HepG2 (cell line): ENCODE data around the gene CHTF18. TPM values are rescaled to one million over a fixed set of nuclear protein-coding genes. Genes with fewer than 3 reads are reported as not detected.

Source experiments
- ATAC-seq: fragments of 200-7000 bp; cut with Tn5 transposase; 3 replicates; pipeline ENCODE4 v1.9.1; 2020; ENCODE audit warnings: mild to moderate bottlenecking, moderate library complexity
- BruUV-seq: library from RNA; stranded (reverse); fragments of 400-500 nt; replicated peaks from 2 replicates; lab custom pipeline; 2021; lab: Mats Ljungman, UMichigan
- CTCF ChIA-PET: fragments of 300-600 bp; formaldehyde crosslinking; extraction: SDS; loops from one replicate; lab custom pipeline; 2021; ENCODE audit warnings: low total read pairs, inconsistent platforms, low intra/inter-chr PET ratio; lab: Yijun Ruan, JAX
- POLR2A ChIA-PET: fragments of 350-600 bp; sonication (Branson Sonifier 250); formaldehyde crosslinking; loops from one replicate; lab custom pipeline; 2020; ENCODE audit warnings: antibody characterized with exemption, inconsistent platforms; lab: Yijun Ruan, JAX
- DNase-seq: peaks from one replicate; pipeline ENCODE4 v3.0.0-alpha.2; 2015; ENCODE audit warnings: low spot score
- FAIRE-seq: peaks from 3 replicates; lab custom pipeline; 2011; peaks lifted over from hg19 to GRCh38; lab: Jason Lieb, UNC
- H2AFZ ChIP-seq: one replicate; pipeline ENCODE4 v1.6.1; 2011; ENCODE audit warnings: low read length, inconsistent platforms
- H3K27ac ChIP-seq: fragments of 300-600 bp; 3 replicates; pipeline ENCODE4 v1.8.0; 2011; ENCODE audit warnings: mixed run types, mild to moderate bottlenecking, mixed read lengths, low read length, inconsistent platforms; ENCODE audit not compliant: insufficient read depth; ENCODE audit errors: extremely low read length
- H3K27me3 ChIP-seq, 2 experiments: fragments of 200-600 bp in 1 of 2; 2 replicates in 1 of 2; 3 replicates in 1 of 2; pipeline versions ENCODE4 v1.6.0 to v1.8.0; 2011; ENCODE audit warnings: low read length in 2 of 2, mild to moderate bottlenecking in 2 of 2, moderate library complexity in 2 of 2, inconsistent platforms in 1 of 2; ENCODE audit not compliant: insufficient read depth in 2 of 2, control insufficient read depth in 1 of 2
- H3K36me3 ChIP-seq, 2 experiments: fragments of 200-600 bp in 1 of 2; replicated peaks in 1 of 2; 2 replicates in 1 of 2; 3 replicates in 1 of 2; pipeline versions ENCODE4 v1.5.1 to v1.8.0; 2011; ENCODE audit warnings: low read length in 2 of 2, inconsistent platforms in 1 of 2; ENCODE audit not compliant: insufficient read depth in 2 of 2, control insufficient read depth in 1 of 2
- H3K4me1 ChIP-seq: 2 replicates; pipeline ENCODE4 v1.5.1; 2012; ENCODE audit warnings: low read length, inconsistent platforms; ENCODE audit not compliant: insufficient read depth
- H3K4me2 ChIP-seq: 2 replicates; pipeline ENCODE4 v1.6.0; 2011; ENCODE audit warnings: low read depth, low read length, inconsistent platforms
- H3K4me3 ChIP-seq, 3 experiments: fragments of 200-600 bp in 1 of 3; sonication (generic), shearing (Covaris generic) in 1 of 3; replicated peaks in 1 of 3; 2 replicates each; pipeline ENCODE4 v1.5.1; 2011 to 2016; ENCODE audit warnings: low read length in 3 of 3, inconsistent platforms in 2 of 3, low read depth in 2 of 3, mild to moderate bottlenecking in 2 of 3, control low read depth in 1 of 3, mixed read lengths in 1 of 3; ENCODE audit not compliant: insufficient read depth in 1 of 3
- H3K79me2 ChIP-seq: one replicate; pipeline ENCODE4 v1.6.1; 2011; ENCODE audit warnings: low read length, inconsistent platforms; ENCODE audit not compliant: insufficient read depth
- H3K9ac ChIP-seq: 2 replicates; pipeline ENCODE4 v1.6.0; 2011; ENCODE audit warnings: mild to moderate bottlenecking, low read depth, low read length, inconsistent platforms; ENCODE audit not compliant: insufficient read depth
- H3K9me3 ChIP-seq: 2 replicates; pipeline ENCODE4 v1.5.1; 2012; ENCODE audit warnings: mild to moderate bottlenecking, low read length
- H4K20me1 ChIP-seq: 2 replicates; pipeline ENCODE4 v1.6.0; 2011; ENCODE audit warnings: inconsistent platforms, mild to moderate bottlenecking, low read length, moderate library complexity; ENCODE audit not compliant: insufficient read depth
- HHEX ChIP-seq: IDR thresholded peaks from 2 replicates; pipeline ENCODE4 v1.6.1; 2016; ENCODE audit warnings: control low read depth
- IRF1 ChIP-seq: sonication (generic); formaldehyde crosslinking; IDR thresholded peaks from 2 replicates; pipeline ENCODE4 v1.4.0; 2020; ENCODE audit warnings: low read depth, mild to moderate bottlenecking, missing genetic modification reagents
- MED8 ChIP-seq: sonication (generic); formaldehyde crosslinking; IDR thresholded peaks from 2 replicates; pipeline ENCODE4 v1.8.1; 2023; ENCODE audit warnings: mild to moderate bottlenecking, missing genetic modification reagents; ENCODE audit not compliant: insufficient replicate concordance
- MEF2D ChIP-seq: sonication (generic); formaldehyde crosslinking; IDR thresholded peaks from 2 replicates; pipeline ENCODE4 v1.5.1; 2020; ENCODE audit warnings: mild to moderate bottlenecking, missing genetic modification reagents
- MXI1 ChIP-seq: IDR thresholded peaks from 3 replicates; pipeline ENCODE4 v1.6.1; 2012; ENCODE audit warnings: low read depth, low read length, inconsistent platforms, borderline replicate concordance
- RARA ChIP-seq: IDR thresholded peaks from 2 replicates; pipeline ENCODE4 v1.6.1; 2016; ENCODE audit warnings: missing genetic modification reagents, missing compliant biosample characterization
- SATB2 ChIP-seq: sonication (generic); formaldehyde crosslinking; IDR thresholded peaks from 2 replicates; pipeline ENCODE4 v1.5.0; 2020; ENCODE audit warnings: missing genetic modification reagents
- SNAPC4 ChIP-seq: sonication (generic); formaldehyde crosslinking; IDR thresholded peaks from 2 replicates; pipeline ENCODE4 v1.4.0; 2020; ENCODE audit warnings: mild to moderate bottlenecking, missing genetic modification reagents
- TCF7 ChIP-seq: sonication (generic); IDR thresholded peaks from 2 replicates; pipeline ENCODE4 v1.6.1; 2016; ENCODE audit warnings: antibody characterized with exemption, low read depth
- TERF1 ChIP-seq: sonication (generic); formaldehyde crosslinking; IDR thresholded peaks from 2 replicates; pipeline ENCODE4 v1.8.0; 2022; ENCODE audit warnings: mild to moderate bottlenecking, missing genetic modification reagents, moderate library complexity
- ZFP36 ChIP-seq: fragments of 150-350 bp; IDR thresholded peaks from 2 replicates; pipeline ENCODE4 v1.6.1; 2018; ENCODE audit warnings: borderline replicate concordance, low read length, low read depth; ENCODE audit not compliant: partially characterized antibody
- ZNF230 ChIP-seq: sonication (generic); formaldehyde crosslinking; IDR thresholded peaks from 2 replicates; pipeline ENCODE4 v1.4.0; 2020; ENCODE audit warnings: mild to moderate bottlenecking, missing genetic modification reagents
- WGBS: methylation state at CpG from one replicate; pipeline ENCODE4 v1.1.6; 2017; ENCODE audit warnings: low lambda C conversion rate; 5-methylcytosine and 5-hydroxymethylcytosine counted together
- in situ Hi-C: cut with HindIII; loops from 2 replicates; pipeline ENCODE4 v1.10.0; 2017; ENCODE audit warnings: low pct_unique_long_range_greater_than_20kb; ENCODE audit not compliant: extremely low pct_ligation_motif_present
- intact Hi-C: fragments of 100-400 bp; cut with micrococcal nuclease; formaldehyde crosslinking; loops from one replicate; pipeline ENCODE4 v1.10.0; 2022; ENCODE audit not compliant: unreplicated experiment
- polyA plus RNA-seq, 8 experiments: library from polyadenylated mRNA; depleted of rRNA in 3 of 8; stranded (reverse) in 7 of 8; unstranded in 1 of 8; fragments of >200 nt; fragmentation: Illumina TruSeq in 4 of 8; extraction: Trizol in 4 of 8; gene quantifications; 2 replicates each; pipeline versions ENCODE4 v1.2.1 to v1.2.3, GENCODE V29; 2011 to 2016; ENCODE audit warnings: low read depth in 4 of 8, missing spikeins in 1 of 8, mixed read lengths in 1 of 8; ENCODE audit not compliant: insufficient read depth in 1 of 8
- total RNA-seq, 5 experiments: library from RNA; depleted of rRNA; stranded (reverse); fragments of >200 nt; fragmentation: Illumina TruSeq; extraction: Trizol; gene quantifications; 2 replicates each; pipeline ENCODE4 v1.2.3, GENCODE V29; 2016; ENCODE audit warnings: low read depth in 1 of 5

CHTF18 gene
- total and polyA plus RNA-seq, 2 of the 13 experiments (the other 11 are each of a cell fraction or from before 2014, with no cell fraction given) = 8.6 to 22.9 TPM

GRCh38 chr16:794853-795466 is 6.5 kb downstream of the CHTF18 start:
- no peak overlapping the region for H2AFZ ChIP-seq
- in situ Hi-C loops = no loop called here
- ATAC-seq = no peak
- TF ChIP-seq MED8 (CRISPR knock-in tag) (no peak), HHEX (CRISPR knock-in tag) (no peak), IRF1 (CRISPR knock-in tag) (no peak), SATB2 (no peak), MEF2D (CRISPR knock-in tag) (no peak), SNAPC4 (CRISPR knock-in tag) (no peak), MXI1 (no peak), ZFP36 (no peak), TCF7 (no peak), TERF1 (CRISPR knock-in tag) (no peak), ZNF230 (CRISPR knock-in tag) (no peak), RARA (CRISPR knock-in tag) (no peak)
- TF ChIP-seq, all 625 proteins: peak for 0
- Histone ChIP-seq H3K4me1 (no peaks in the 10 kb centered on the region; the same call in 1 of the 2 replicates), H4K20me1 (no peaks in the 10 kb centered on the region), H3K9me3 (no peaks in the 10 kb centered on the region), H3K79me2 (no peaks in the 10 kb centered on the region), H3K36me3 (peaks cover 6 to 9% of the 10 kb centered on the region in 2 experiments; a peak in 3 of 5 replicates), H3K27ac (no peak overlapping the region), H3K4me3 (no peak overlapping the region), H3K27me3 (no peaks in the 10 kb centered on the region; a peak in 1 of 5 replicates), H3K4me2 (no peak overlapping the region), H3K9ac (no peak overlapping the region)
- CTCF ChIA-PET = no interaction called here
- DNase-seq (no peak), FAIRE-seq (no peak)
- intact Hi-C loops = no loop called here
- BruUV-seq = no TSS peak
- 93% methylated on average over 10 of the region's 31 CpGs for WGBS
- POLR2A ChIA-PET = no interaction called here
